Body of pancreas (tissue), 4 donors: ENCODE results near the gene AOC3.

Experiments
- CTCF ChIP-seq, 7 experiments: fragments of 450-650 bp in 4 of 7; fragments of 200-600 bp in 3 of 7; sonication (generic) in 3 of 7; IDR thresholded peaks; one replicate each; pipeline ENCODE4 v1.5.1; 2016 to 2019; ENCODE audit warnings: antibody characterized with exemption in 7 of 7
- POLR2A ChIP-seq, 3 donors: fragments of 450-650 bp; IDR thresholded peaks; one replicate each; pipeline ENCODE4 v1.6.1; 2016; ENCODE audit warnings: antibody characterized with exemption in 3 of 3, mild to moderate bottlenecking in 2 of 3

GRCh38 chr17:42906772-42907446 is 55.9 kb downstream of the AOC3 start:
- TF ChIP-seq POLR2A (IDR thresholded peaks at IDR 0.05) (no peak), CTCF (IDR thresholded peaks at IDR 0.05) (no peak)
